ENCODE data around the gene DNAJB9.
"Not testable (repeated sequence)": the region's sequence is repeated elsewhere in the genome, so short reads cannot be mapped to it uniquely, and the experiment has no call there.

DNAJB9 gene

GRCh38 chr7:108569381-108570145, at the start of gene DNAJB9, which contains the start of gene THAP5:
TSS of gene DNAJB9 (plus strand) at chr7:108569874. CDS start at chr7:108571727, 1,853 bp downstream.
TSS of gene THAP5 (minus strand) at chr7:108569706. CDS start at chr7:108569569, 137 bp downstream.
- ATAC-seq (replicated peaks; ENCODE audit: extremely low read depth, poor library complexity, severe bottlenecking) (peak; percentile 95), DNase-seq (ENCODE audit: low spot score in 2 of 2) (peak; percentile 96 to 99)
- Mint-ChIP-seq H3K36me3 (ENCODE audit: insufficient read depth) (peaks cover 48% of the 10 kb centered on the region), H3K4me1 (peaks cover 57% of the 10 kb centered on the region), H3K4me3 (peak within 1 kb of the TSS; percentile 96), H3K9me3 (no peaks in the 10 kb centered on the region), H3K27ac (ENCODE audit: low read depth) (peak within 1 kb of the TSS; percentile 99), H3K27me3 (no peaks in the 10 kb centered on the region)

- ATAC-seq (replicated peaks; ENCODE audit: extremely low read depth, poor library complexity, severe bottlenecking): no peak
- no peak for DNase-seq (ENCODE audit: low spot score in 2 of 2)
- Mint-ChIP-seq H3K4me1 (peaks cover 55% of the 10 kb centered on the region), H3K27me3 (no peaks in the 10 kb centered on the region), H3K4me3 (no peak overlapping the region), H3K36me3 (ENCODE audit: insufficient read depth) (peaks cover 28% of the 10 kb centered on the region), H3K9me3 (no peaks in the 10 kb centered on the region), H3K27ac (ENCODE audit: low read depth) (no peak overlapping the region)
Observed at GRCh38 chr7:108522780-108523179, 46.9 kb upstream of the DNAJB9 start.

- ATAC-seq (replicated peaks; ENCODE audit: extremely low read depth, poor library complexity, severe bottlenecking): peak; percentile 35
- Mint-ChIP-seq H3K36me3 (ENCODE audit: insufficient read depth) (peaks cover 20% of the 10 kb centered on the region), H3K27me3 (no peaks in the 10 kb centered on the region), H3K9me3 (no peaks in the 10 kb centered on the region), H3K4me3 (peak overlapping the region; percentile 97), H3K4me1 (peaks cover 36% of the 10 kb centered on the region), H3K27ac (ENCODE audit: low read depth) (peak overlapping the region; percentile 94)
- no peak for DNase-seq (ENCODE audit: low spot score in 2 of 2)
Observed at GRCh38 chr7:108525327-108525984, 44.2 kb upstream of the DNAJB9 start.

GRCh38 chr7:108525985-108526767, 43.5 kb upstream of the DNAJB9 start, which contains the start of gene PNPLA8:
TSS of gene PNPLA8 (minus strand) at chr7:108526135. CDS start at chr7:108515491, 10,644 bp downstream.
- Mint-ChIP-seq H3K4me1 (peaks cover 31% of the 10 kb centered on the region), H3K9me3 (no peaks in the 10 kb centered on the region), H3K36me3 (ENCODE audit: insufficient read depth) (peaks cover 20% of the 10 kb centered on the region), H3K27me3 (no peaks in the 10 kb centered on the region), H3K27ac (ENCODE audit: low read depth) (peak within 1 kb of the TSS; percentile 94), H3K4me3 (peak within 1 kb of the TSS; percentile 97)
- peak; percentile 100 for DNase-seq (ENCODE audit: low spot score in 2 of 2)
- peak; percentile 91 for ATAC-seq (replicated peaks; ENCODE audit: extremely low read depth, poor library complexity, severe bottlenecking)

- Mint-ChIP-seq H3K36me3 (ENCODE audit: insufficient read depth) (peaks cover 20% of the 10 kb centered on the region), H3K27ac (ENCODE audit: low read depth) (peak overlapping the region; percentile 94), H3K27me3 (no peaks in the 10 kb centered on the region), H3K4me3 (peak overlapping the region; percentile 97), H3K4me1 (peaks cover 26% of the 10 kb centered on the region), H3K9me3 (no peaks in the 10 kb centered on the region)
- no peak for ATAC-seq (replicated peaks; ENCODE audit: extremely low read depth, poor library complexity, severe bottlenecking)
- DNase-seq (ENCODE audit: low spot score in 2 of 2): no peak
Observed at GRCh38 chr7:108526768-108527017, 43.0 kb upstream of the DNAJB9 start.

DNA sequence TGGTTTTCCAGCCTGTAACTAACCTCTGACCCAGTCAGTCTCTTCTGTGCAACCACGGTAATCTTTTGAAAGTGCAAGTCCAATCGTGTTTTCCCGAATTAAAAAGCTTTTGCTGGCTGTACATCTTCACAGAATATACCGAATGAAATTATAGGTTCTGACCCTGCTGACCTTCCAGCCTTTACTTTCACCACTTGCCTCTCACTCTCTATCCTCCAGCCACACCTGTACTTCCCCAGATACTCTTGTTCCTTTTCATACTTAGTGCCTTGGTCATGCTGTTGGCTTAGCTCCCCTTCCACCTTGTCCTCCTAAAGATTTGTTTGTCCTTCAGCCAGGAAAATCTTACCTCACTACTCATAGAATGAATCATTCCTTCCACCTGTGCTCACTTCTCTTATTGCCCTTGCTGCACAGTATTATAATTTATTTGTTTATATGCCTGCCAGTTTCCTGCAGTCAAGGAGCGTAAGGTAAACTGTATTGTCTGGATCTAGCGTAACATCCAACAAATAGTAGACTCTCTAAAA, 41.4 kb upstream of the DNAJB9 start:
- no peak overlapping the region for H3K4me3 Mint-ChIP-seq
- DNase-seq (ENCODE audit: low spot score in 2 of 2) (no peak), ATAC-seq (replicated peaks; ENCODE audit: extremely low read depth, poor library complexity, severe bottlenecking) (no peak)
- no peak overlapping the region for H3K27ac Mint-ChIP-seq (ENCODE audit: low read depth)
- H3K36me3 Mint-ChIP-seq (ENCODE audit: insufficient read depth): peaks cover 16% of the 10 kb centered on the region
- H3K9me3 Mint-ChIP-seq: no peaks in the 10 kb centered on the region
- peaks cover 7% of the 10 kb centered on the region for H3K27me3 Mint-ChIP-seq
- H3K4me1 Mint-ChIP-seq: peaks cover 19% of the 10 kb centered on the region

- H3K4me1 Mint-ChIP-seq: peaks cover 9% of the 10 kb centered on the region
- ATAC-seq (replicated peaks; ENCODE audit: extremely low read depth, poor library complexity, severe bottlenecking): no peak
- no peak for DNase-seq (ENCODE audit: low spot score in 2 of 2)
- no peak overlapping the region for H3K27ac Mint-ChIP-seq (ENCODE audit: low read depth)
- H3K4me3 Mint-ChIP-seq: no peak overlapping the region
- H3K27me3 Mint-ChIP-seq: peaks cover 13% of the 10 kb centered on the region
- peaks cover 13% of the 10 kb centered on the region for H3K36me3 Mint-ChIP-seq (ENCODE audit: insufficient read depth)
- no peaks in the 10 kb centered on the region for H3K9me3 Mint-ChIP-seq
Observed at GRCh38 chr7:108529341-108529740, 40.3 kb upstream of the DNAJB9 start.

GRCh38 chr7:108533712-108534111, 36.0 kb upstream of the DNAJB9 start:
- H3K27me3 Mint-ChIP-seq: peaks cover 48% of the 10 kb centered on the region
- DNase-seq (ENCODE audit: low spot score in 2 of 2) (no peak), ATAC-seq (replicated peaks; ENCODE audit: extremely low read depth, poor library complexity, severe bottlenecking) (no peak)
- H3K27ac Mint-ChIP-seq (ENCODE audit: low read depth): no peak overlapping the region
- no peaks in the 10 kb centered on the region for H3K36me3 Mint-ChIP-seq (ENCODE audit: insufficient read depth)
- no peak overlapping the region for H3K4me3 Mint-ChIP-seq
- no peaks in the 10 kb centered on the region for H3K9me3 Mint-ChIP-seq
- no peaks in the 10 kb centered on the region for H3K4me1 Mint-ChIP-seq

DNA sequence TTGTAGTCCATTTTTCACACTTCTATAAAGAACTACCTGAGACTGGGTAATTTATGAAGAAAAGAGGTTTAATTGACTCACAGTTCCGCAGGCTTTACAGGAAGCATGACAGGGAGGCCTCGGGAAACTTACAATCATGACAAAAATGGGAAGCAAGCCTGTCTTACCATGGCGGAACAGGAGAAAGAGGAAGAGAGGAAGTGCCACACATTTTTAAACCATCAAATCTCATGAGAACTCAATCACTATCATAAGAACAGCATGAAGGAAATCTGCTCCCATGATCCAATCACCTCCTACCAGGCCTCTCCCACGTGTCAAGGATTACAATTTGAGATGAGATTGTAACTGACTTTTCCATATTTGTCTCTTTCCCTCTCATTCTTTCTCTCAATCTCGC, 34.4 kb upstream of the DNAJB9 start:
- no peaks in the 10 kb centered on the region for H3K9me3 Mint-ChIP-seq
- H3K27ac Mint-ChIP-seq (ENCODE audit: low read depth): no peak overlapping the region
- no peaks in the 10 kb centered on the region for H3K36me3 Mint-ChIP-seq (ENCODE audit: insufficient read depth)
- H3K27me3 Mint-ChIP-seq: peaks cover 56% of the 10 kb centered on the region
- no peak for ATAC-seq (replicated peaks; ENCODE audit: extremely low read depth, poor library complexity, severe bottlenecking)
- DNase-seq (ENCODE audit: low spot score in 2 of 2): no peak
- H3K4me3 Mint-ChIP-seq: no peak overlapping the region
- no peaks in the 10 kb centered on the region for H3K4me1 Mint-ChIP-seq

DNA sequence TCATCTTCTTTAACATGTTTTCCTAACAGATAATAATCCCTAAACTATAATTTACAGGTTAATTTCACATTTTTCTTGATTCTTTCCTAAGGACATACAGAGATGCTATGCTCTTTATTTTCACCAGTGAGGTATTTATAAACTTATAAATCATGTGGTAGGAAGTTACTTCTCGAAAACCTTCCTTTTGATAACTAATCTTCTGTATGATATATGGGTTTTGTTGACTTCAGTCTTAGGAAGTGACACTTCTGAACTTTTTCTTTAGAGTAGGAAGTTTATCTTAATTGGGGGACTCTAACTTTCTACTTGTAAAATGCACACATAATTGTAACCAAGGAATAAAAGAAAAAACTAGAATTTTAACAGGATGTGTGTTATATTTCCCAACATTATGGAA, 33.9 kb upstream of the DNAJB9 start:
- Mint-ChIP-seq H3K27me3 (peaks cover 56% of the 10 kb centered on the region), H3K27ac (ENCODE audit: low read depth) (no peak overlapping the region), H3K9me3 (no peaks in the 10 kb centered on the region), H3K36me3 (ENCODE audit: insufficient read depth) (no peaks in the 10 kb centered on the region), H3K4me1 (no peaks in the 10 kb centered on the region), H3K4me3 (no peak overlapping the region)
- ATAC-seq (replicated peaks; ENCODE audit: extremely low read depth, poor library complexity, severe bottlenecking) (no peak), DNase-seq (ENCODE audit: low spot score in 2 of 2) (no peak)

GRCh38 chr7:108537229-108537628, 32.4 kb upstream of the DNAJB9 start:
- no peaks in the 10 kb centered on the region for H3K9me3 Mint-ChIP-seq
- H3K36me3 Mint-ChIP-seq (ENCODE audit: insufficient read depth): no peaks in the 10 kb centered on the region
- peaks cover 56% of the 10 kb centered on the region for H3K27me3 Mint-ChIP-seq
- no peak overlapping the region for H3K27ac Mint-ChIP-seq (ENCODE audit: low read depth)
- no peak overlapping the region for H3K4me3 Mint-ChIP-seq
- ATAC-seq (replicated peaks; ENCODE audit: extremely low read depth, poor library complexity, severe bottlenecking) (no peak), DNase-seq (ENCODE audit: low spot score in 2 of 2) (no peak)
- no peaks in the 10 kb centered on the region for H3K4me1 Mint-ChIP-seq

DNA sequence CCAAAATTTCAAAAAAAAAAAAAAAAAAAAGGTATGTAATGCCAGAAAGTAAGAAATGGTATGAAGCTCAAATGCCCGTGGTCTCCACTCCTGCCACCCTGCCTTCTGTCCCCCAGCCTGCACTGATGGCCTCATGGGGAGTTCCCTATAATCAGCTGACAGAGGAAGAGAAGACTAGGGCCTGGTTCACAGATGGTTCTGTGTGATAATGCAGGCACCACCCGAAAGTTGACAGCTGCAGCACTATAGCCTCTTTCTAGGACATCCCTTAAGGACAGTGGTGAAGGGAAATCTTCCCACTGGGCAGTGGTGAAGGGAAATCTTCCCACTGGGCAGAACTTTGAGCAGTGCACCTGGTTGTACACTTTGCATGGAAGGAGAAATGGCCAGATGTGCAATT, 31.4 kb upstream of the DNAJB9 start:
- not testable (repeated sequence) for H3K27ac Mint-ChIP-seq (ENCODE audit: low read depth); ATAC-seq (replicated peaks; ENCODE audit: extremely low read depth, poor library complexity, severe bottlenecking); DNase-seq (ENCODE audit: low spot score in 2 of 2); H3K4me1 Mint-ChIP-seq; H3K36me3 Mint-ChIP-seq (ENCODE audit: insufficient read depth); H3K9me3 Mint-ChIP-seq; H3K4me3 Mint-ChIP-seq
- peaks cover 49% of the 10 kb centered on the region for H3K27me3 Mint-ChIP-seq

Data from central memory CD8-positive, alpha-beta T cell (primary cell).